Measurements from ENCODE around the gene PDE8A.

The PDE8A gene

DNA sequence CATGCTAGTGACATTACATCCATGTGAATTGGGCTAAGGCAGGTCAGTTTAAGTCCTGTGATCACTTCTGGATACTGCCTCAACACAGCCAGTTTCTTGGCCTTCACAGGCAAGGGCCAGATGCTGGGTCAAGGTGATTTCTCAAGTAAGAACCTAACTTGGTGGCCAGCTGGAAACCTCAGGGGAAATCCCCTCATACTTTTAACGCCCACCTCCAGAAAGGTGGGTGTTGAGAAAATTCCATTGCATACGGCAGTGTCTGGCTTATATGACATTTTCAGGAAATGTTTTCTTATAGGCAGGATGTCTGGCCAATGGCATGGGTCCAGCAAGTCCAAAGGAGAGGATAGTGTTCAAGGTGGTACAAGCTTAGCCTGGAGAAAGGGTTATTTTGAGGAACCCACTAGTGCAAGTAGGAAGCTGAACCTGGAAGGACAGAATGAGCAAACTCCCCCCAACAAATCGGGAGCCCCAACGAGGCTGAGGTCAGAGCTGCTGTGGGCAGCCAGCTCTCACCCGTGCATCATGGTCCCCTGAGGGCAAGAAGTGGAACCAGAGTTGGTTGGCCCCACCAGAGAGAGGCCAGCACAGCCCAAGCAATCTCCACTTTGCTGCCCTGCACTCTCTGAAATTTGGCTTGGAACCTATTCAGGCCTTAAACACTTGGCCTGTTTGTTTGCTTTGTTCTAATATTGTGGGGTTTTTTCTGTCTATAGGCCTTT, 135.4 kb downstream of the PDE8A start:
- Histone ChIP-seq H3K36me3 (ENCODE audit: low read length) (no peaks in the 10 kb centered on the region), H3K27me3 (ENCODE audit: low read length) (no peaks in the 10 kb centered on the region), H3K4me3 (ENCODE audit: insufficient read depth, low read length, poor library complexity, severe bottlenecking) (no peak overlapping the region), H3K9me3 (ENCODE audit: insufficient read depth, low read length) (no peaks in the 10 kb centered on the region), H3F3A (ENCODE audit: insufficient read depth) (no peaks in the 10 kb centered on the region), H3K9me2 (replicated peaks; ENCODE audit: insufficient read depth, low read length) (no peaks in the 10 kb centered on the region), H3K9ac (ENCODE audit: low read length) (no peak overlapping the region), H2AFZ (ENCODE audit: low read depth, low read length, severe bottlenecking) (no peak overlapping the region), H3K4me2 (ENCODE audit: low read depth, low read length, poor library complexity, severe bottlenecking) (no peak overlapping the region), H3K27ac (ENCODE audit: low read depth, low read length) (no peak overlapping the region), H3K79me2 (ENCODE audit: insufficient read depth, low read length) (no peaks in the 10 kb centered on the region), H4K20me1 (ENCODE audit: low read depth, low read length) (no peaks in the 10 kb centered on the region)
- TF ChIP-seq, protein P1, sequence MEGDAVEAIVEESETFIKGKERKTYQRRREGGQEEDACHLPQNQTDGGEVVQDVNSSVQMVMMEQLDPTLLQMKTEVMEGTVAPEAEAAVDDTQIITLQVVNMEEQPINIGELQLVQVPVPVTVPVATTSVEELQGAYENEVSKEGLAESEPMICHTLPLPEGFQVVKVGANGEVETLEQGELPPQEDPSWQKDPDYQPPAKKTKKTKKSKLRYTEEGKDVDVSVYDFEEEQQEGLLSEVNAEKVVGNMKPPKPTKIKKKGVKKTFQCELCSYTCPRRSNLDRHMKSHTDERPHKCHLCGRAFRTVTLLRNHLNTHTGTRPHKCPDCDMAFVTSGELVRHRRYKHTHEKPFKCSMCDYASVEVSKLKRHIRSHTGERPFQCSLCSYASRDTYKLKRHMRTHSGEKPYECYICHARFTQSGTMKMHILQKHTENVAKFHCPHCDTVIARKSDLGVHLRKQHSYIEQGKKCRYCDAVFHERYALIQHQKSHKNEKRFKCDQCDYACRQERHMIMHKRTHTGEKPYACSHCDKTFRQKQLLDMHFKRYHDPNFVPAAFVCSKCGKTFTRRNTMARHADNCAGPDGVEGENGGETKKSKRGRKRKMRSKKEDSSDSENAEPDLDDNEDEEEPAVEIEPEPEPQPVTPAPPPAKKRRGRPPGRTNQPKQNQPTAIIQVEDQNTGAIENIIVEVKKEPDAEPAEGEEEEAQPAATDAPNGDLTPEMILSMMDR (IDR thresholded peaks at IDR 0.05; ENCODE audit: insufficient read depth, low read length, poor library complexity, severe bottlenecking), result no peak
- no peak for TF ChIP-seq EZH2phosphoT487 (conservative IDR thresholded peaks at IDR 0.05; ENCODE audit: low read length)

DNA sequence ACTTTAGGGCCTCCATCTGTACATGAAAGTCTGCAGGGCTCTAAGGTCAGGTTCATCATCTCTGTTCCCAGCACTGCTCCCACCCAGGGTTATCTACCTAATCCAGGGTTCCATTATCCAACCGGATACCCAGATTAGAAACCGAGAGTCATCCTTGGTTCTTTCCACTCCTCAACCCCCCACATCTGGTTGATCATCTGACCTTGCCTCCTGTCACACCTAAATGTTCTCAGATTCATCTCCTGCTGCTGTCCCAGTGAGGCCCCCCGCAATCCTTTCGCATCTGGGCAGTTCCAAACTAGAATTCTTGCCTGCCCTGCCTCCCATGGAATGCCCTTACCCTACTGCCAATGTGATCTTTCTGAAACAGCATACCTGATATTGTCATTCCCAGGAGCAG, 136.5 kb downstream of the PDE8A start:
- Histone ChIP-seq H3K9me3 (ENCODE audit: insufficient read depth, low read length) (no peaks in the 10 kb centered on the region), H3K4me3 (ENCODE audit: insufficient read depth, low read length, poor library complexity, severe bottlenecking) (no peak overlapping the region), H3K9ac (ENCODE audit: low read length) (no peak overlapping the region), H3K9me2 (replicated peaks; ENCODE audit: insufficient read depth, low read length) (no peaks in the 10 kb centered on the region), H4K20me1 (ENCODE audit: low read depth, low read length) (no peaks in the 10 kb centered on the region), H3K79me2 (ENCODE audit: insufficient read depth, low read length) (no peaks in the 10 kb centered on the region), H3K36me3 (ENCODE audit: low read length) (no peaks in the 10 kb centered on the region), H3F3A (ENCODE audit: insufficient read depth) (no peaks in the 10 kb centered on the region), H3K4me2 (ENCODE audit: low read depth, low read length, poor library complexity, severe bottlenecking) (no peak overlapping the region), H2AFZ (ENCODE audit: low read depth, low read length, severe bottlenecking) (no peak overlapping the region), H3K27ac (ENCODE audit: low read depth, low read length) (no peak overlapping the region), H3K27me3 (ENCODE audit: low read length) (no peaks in the 10 kb centered on the region)
- TF ChIP-seq, protein P1 (IDR thresholded peaks at IDR 0.05; ENCODE audit: insufficient read depth, low read length, poor library complexity, severe bottlenecking), result no peak
- no peak for TF ChIP-seq EZH2phosphoT487 (conservative IDR thresholded peaks at IDR 0.05; ENCODE audit: low read length)

DNA sequence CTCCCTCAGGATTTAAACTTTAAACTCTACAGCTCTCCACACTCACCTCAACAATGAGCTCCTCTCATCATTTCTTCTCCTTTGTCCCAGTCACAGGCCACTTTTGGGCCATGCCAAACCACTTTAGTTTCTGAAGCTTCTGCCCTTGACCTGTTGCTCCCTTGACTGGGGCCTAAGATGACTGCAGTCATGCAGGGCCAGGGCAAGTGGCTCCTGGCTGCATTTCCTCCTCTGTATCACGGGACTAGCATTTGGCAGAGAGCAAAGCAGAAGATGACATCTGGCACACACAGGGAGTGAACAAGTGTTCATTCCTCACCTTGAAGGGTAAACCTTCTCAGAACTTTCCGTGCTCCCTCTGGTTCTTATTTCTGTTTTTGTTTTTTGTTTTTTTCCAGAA, 136.9 kb downstream of the PDE8A start:
- TF ChIP-seq EZH2phosphoT487 (conservative IDR thresholded peaks at IDR 0.05; ENCODE audit: low read length), result no peak
- TF ChIP-seq, protein P1 (IDR thresholded peaks at IDR 0.05; ENCODE audit: insufficient read depth, low read length, poor library complexity, severe bottlenecking), result no peak
- no peaks in the 10 kb centered on the region for H3F3A ChIP-seq (ENCODE audit: insufficient read depth)
- H3K9ac ChIP-seq (ENCODE audit: low read length), result no peak overlapping the region
- no peaks in the 10 kb centered on the region for H3K9me2 ChIP-seq (replicated peaks; ENCODE audit: insufficient read depth, low read length)
- H3K27ac ChIP-seq (ENCODE audit: low read depth, low read length), result no peak overlapping the region
- no peaks in the 10 kb centered on the region for H4K20me1 ChIP-seq (ENCODE audit: low read depth, low read length)
- H3K27me3 ChIP-seq (ENCODE audit: low read length), result no peaks in the 10 kb centered on the region
- H3K9me3 ChIP-seq (ENCODE audit: insufficient read depth, low read length), result no peaks in the 10 kb centered on the region
- H3K4me3 ChIP-seq (ENCODE audit: insufficient read depth, low read length, poor library complexity, severe bottlenecking), result no peak overlapping the region
- H3K36me3 ChIP-seq (ENCODE audit: low read length), result no peaks in the 10 kb centered on the region
- H3K79me2 ChIP-seq (ENCODE audit: insufficient read depth, low read length), result no peaks in the 10 kb centered on the region
- no peak overlapping the region for H2AFZ ChIP-seq (ENCODE audit: low read depth, low read length, severe bottlenecking)
- no peak overlapping the region for H3K4me2 ChIP-seq (ENCODE audit: low read depth, low read length, poor library complexity, severe bottlenecking)
